Measurements from ENCODE around the gene ERC2.

The ERC2 gene

DNA sequence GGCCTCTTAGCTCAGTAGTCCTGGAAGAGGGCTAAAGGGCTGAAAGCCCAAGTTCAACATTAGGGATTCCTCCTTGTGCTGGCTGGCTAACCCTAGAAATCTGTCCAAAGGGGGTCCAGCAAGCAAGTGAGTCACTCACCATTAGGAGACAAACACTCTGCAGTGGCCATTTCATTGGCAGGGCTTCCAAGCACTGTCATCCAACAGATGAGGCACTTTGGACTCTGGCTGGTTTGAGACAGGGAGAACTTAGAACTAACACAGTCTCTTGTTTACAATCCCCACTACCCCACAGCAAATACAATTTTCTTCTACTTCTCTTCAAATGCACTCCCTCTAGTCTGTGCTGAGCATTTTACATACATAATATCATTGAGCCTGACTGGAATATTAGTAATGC, 971.0 kb downstream of the ERC2 start:
- no peak for DNase-seq

DNA sequence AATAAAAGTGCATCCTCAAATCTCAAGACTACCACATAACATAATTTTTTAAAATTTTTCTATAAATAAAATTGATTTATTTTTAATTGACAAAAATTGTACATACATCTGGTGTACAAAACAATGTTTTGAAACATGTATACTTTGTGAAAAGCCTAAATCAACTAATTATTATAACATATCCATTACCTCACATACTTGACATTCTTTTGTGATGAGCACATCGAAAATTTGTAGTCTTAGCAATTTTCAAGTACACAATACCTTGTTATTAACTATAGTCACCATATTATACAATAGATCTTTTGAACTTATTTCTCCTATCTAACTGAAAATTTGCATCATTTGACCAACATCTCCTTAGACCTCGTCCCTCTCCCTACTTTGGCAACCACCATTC, 973.3 kb downstream of the ERC2 start:
- DNase-seq = no peak

- DNase-seq = no peak
Measured at GRCh38 chr3:55492976-55493375, 975.3 kb downstream of the ERC2 start.

- DNase-seq = no peak
Measured at GRCh38 chr3:55491296-55491816, 976.9 kb downstream of the ERC2 start.

GRCh38 chr3:55490276-55490913, 977.9 kb downstream of the ERC2 start:
- no peak for DNase-seq

- DNase-seq = no peak
Measured at GRCh38 chr3:55489798-55490132, 978.5 kb downstream of the ERC2 start.

- DNase-seq = peak; percentile 46
Measured at GRCh38 chr3:55488398-55489055, 979.7 kb downstream of the ERC2 start.

- DNase-seq = no peak
Measured at GRCh38 chr3:55487381-55488241, 980.7 kb downstream of the ERC2 start.

DNA sequence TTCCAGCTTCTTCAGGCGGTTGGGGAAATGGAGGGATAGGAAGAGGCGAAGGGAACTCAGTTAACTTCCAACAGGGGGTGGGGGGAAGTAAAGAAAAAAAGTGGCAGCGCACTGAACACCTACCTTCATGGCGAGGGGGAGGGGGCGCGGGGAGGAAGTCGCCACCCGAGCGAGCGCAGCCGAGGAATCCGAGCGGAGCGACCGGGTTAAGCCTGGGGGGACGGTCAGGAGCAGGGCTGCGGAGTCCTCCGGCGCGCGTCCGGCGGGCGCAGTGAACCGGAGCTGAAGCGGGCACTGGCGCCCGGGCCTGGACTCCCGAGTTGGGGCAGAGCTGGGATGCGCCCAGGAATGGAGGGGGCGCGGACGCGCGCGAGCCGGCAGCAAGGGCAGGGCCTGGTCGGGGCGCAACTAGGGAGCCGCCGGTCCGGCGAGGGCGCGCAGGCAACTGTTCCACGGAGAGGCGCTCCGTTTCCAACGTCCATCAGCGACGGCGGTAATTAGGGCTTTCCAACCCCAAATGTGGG, 981.3 kb downstream of the ERC2 start, which contains the start of gene WNT5A:
Gene WNT5A, minus strand, starts transcription at position 450 of the 524 bp plus-strand sequence. Its CDS starts 321 bp downstream, at position 129.
- no peak for DNase-seq

DNA sequence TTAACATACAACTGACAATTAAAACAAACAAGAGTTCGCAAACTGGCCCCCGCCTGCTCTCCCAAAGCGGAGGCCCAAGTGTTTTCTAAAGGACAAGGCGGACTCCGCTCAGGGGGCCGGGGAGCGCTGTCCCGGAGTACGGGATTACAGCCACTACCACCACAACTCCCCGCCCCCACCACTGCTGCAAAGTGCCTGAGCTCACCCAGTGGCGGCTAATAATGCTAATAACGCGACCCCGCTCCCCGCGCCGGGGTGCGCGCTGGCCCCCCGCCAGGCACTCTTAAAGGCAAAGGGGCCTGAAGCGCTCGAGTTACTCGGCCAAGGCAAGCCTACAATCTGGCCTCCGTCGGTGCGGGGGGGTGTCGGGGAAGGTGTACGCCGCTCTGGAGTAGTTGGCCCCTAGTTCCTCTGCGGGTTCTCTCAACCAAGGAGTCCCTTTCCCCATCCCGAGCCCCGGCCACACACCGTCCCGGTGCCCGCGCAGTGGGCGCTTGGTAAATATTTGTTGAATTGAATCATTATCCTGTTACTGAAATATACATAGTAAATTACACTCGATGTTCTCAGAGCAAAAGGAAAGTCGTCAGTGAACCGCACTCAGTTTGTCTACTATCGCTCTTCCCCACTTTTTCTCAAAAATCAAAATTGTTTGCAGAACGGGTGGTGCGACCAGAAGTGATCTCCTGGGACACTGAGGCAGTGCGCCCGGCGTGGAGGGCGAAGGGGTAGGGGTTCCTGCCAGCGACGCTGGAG, 982.0 kb downstream of the ERC2 start:
- no peak for DNase-seq

DNA sequence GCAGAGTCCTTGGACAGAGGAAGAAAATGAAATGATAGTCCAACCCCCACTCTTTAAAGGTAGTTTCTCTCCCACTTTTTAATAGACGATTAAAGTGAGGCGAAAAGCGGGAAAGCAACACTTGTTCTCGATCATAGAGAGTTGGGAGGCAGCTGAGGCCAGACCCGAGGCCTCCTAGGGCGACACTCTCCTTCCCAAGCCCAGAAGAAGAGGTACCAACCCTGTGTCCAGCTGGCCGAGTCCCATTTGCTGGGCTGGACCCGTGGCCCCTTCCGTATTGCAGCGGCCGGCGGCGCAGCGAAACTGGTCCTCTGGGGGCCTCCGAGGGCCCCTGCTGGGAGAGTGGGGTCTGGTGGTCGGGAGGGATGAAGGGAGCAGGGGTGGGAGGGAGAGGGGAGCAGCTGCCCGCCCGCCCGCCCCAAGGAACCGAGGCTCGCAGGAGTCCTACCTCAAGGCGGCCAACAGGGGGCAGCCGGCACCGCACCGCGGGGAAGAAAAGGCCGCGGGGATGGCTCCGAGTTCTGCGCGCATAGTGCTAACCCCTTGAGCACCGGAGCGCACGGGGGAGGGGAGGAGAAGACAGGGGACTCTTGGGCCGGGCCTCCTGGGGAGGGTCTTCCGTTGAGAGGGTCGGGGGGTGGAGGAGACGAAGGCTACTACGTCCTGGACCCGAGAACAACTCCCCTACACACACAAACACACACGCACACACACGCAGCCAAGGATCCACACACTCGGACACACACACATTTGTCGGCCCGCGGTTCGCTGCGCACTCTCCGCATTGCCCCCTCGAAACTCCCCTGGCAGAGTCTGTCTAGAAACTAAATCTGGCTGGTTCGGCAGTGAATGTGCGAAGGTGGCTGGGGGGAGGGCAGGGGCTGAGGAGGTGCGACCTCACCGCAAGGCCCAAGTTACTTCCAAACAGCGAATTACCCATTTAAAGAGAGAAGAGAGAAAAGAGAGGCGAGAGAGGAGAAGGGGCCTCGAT, 983.2 kb downstream of the ERC2 start:
- DNase-seq = peak; percentile 68

DNA sequence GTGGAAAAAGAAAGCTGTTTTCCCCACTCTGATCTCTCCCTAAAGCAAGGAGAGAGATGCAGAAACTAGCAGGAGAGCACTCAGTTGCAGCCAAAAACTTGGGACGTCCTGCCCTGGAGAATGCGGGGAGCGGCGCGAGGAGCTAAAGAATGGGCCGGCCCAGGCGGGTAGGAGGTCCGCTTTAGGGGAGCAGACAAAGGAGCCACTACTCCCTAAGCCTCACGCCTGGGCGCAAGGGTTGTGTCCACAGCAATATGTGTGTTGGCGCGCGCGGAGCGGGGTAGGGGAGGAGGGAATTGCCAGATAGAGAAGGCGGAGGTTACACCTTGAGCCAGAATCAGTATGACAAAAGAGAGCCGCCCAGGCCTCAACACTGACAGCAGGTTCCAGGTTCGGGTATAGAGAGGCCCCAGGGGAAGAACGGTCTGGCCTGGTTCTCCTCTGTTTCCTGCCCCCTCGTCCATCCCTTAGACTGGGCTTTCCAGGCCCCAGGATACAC, 984.0 kb downstream of the ERC2 start:
- no peak for DNase-seq

DNA sequence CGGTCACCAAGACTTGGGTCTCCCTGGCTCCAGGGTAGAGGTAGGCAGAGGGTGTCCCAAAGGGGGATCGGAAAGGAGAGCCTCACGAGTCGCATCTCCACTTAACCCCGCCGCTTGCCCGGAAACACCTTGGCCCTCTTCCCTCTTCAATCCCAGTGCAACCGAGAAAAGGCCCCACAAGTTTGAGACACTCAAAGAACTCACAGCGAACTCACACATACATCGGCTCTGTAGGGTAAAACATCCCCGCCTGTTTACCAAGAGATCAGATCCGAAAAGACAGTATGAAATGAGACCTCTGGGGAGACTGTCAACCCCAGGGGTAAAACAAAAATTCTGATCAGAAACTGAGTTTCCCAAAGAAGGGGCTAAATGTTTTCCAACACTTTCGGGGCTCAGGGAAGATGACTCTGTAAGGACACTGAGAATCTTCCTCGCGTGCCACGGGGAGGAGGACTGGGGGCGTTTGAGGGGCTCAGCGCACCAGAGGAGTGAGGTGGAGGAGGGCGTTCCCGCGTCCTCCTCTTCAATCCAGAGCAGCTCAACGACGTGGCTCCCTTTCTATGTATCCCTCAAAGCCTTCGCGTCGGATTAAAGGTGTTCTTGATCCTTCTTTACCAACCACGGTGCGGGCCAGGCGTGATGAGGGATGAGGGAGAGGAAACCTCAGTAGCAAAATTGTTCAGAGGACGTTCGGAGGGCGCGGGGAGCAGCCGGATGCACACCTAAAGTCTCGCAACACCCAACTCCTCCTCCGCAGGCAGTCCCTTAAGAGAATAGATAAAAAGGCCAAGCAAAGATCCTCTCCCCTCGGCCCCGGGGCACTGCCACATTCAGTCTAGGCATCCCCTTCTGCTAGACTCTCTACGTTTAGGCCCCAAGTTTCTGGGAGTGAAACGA, 984.8 kb downstream of the ERC2 start:
- no peak for DNase-seq

- DNase-seq = no peak
Measured at GRCh38 chr3:55482496-55483195, 985.6 kb downstream of the ERC2 start.

DNA sequence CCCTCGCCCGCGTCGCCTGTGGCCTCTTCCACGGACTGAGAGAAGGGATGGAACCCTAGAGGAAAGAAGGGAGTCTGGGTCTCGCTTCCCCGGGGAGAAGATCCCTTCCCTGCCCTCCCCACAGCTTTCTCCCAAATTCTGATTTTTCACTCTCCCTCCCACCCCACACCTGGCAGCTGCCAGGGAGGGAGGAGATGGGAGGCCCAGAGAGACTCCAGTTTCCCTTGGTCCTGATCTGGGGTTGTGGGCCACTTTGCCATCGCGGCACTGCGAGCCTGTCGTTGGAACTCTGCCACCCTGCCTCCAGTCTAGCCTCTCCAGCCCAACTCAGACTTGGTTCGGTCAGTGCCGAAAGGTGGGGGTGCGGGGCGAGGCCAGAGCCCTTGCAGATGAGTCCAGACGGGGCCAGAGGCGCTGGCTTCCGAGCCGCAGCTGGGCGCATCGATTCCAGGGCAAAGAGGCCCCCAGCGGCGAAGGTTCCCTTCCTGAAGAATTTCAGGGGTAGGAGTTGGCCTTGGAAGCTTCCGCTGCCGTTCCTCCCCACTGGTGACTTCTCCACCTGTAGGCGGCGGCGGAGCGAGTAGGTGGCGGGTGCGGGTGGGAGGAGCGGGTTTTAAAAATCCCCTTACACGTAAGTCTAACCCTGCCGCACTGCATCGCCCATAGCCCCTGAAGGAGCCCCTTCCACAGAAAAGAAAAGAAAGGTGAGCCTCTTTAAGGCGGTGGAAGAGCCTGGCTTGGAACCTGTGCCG, 986.3 kb downstream of the ERC2 start:
- no peak for DNase-seq

- DNase-seq = no peak
Measured at GRCh38 chr3:55480911-55481743, 987.1 kb downstream of the ERC2 start.
